HG02678 (cell line): ENCODE data around the gene LRRIQ1.

Experiments
- ATAC-seq: cut with Tn5 transposase; IDR thresholded peaks from one replicate; pipeline ENCODE4 v1.9.1; 2021; ENCODE audit warnings: mild to moderate bottlenecking, moderate library complexity; ENCODE audit not compliant: unreplicated experiment

Gene LRRIQ1

DNA sequence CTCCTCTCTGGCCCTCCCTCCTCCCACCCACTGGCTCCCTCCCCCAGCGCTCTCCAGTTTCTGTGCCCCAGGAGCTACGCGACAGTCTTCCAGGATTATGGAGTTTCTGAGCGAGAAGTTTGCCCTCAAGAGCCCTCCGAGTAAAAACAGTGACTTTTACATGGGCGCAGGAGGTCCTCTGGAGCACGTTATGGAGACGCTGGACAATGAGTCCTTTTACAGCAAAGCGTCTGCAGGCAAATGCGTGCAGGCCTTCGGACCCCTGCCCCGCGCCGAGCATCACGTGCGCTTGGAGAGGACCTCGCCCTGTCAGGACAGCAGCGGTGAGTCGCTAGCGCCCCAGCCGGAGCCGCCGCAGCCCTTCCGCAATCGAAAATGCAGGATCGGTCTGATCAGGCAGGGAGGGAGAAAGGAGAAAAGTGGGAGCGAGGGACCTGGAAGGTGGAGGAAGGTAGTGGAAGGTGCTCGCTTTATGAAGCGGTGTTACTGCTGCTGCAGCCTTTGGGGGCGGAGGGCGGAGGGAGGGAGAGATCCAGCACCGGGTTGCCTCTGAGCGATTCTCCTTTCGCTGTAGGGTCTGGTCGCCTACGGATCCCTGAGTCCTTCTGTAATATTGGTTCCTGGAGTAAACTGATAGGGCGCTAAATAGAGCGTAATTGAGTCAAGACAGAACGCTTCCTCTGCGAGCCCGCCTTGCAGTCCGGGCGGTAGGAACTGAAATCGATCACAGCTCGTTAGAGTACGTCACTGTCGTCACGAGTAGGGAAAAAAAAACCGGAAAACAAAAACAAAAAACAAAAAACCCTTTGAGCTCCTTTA, 244.2 kb downstream of the LRRIQ1 start, which contains the start of gene ALX1:
Gene ALX1 (plus strand): TSS at position 56 of the 819 bp plus-strand sequence. CDS start 42 bp downstream, at position 98.
- ATAC-seq = no peak

- ATAC-seq = no peak
These were observed 245.0 kb downstream of the LRRIQ1 start for GRCh38 chr12:85280984-85281630.

DNA sequence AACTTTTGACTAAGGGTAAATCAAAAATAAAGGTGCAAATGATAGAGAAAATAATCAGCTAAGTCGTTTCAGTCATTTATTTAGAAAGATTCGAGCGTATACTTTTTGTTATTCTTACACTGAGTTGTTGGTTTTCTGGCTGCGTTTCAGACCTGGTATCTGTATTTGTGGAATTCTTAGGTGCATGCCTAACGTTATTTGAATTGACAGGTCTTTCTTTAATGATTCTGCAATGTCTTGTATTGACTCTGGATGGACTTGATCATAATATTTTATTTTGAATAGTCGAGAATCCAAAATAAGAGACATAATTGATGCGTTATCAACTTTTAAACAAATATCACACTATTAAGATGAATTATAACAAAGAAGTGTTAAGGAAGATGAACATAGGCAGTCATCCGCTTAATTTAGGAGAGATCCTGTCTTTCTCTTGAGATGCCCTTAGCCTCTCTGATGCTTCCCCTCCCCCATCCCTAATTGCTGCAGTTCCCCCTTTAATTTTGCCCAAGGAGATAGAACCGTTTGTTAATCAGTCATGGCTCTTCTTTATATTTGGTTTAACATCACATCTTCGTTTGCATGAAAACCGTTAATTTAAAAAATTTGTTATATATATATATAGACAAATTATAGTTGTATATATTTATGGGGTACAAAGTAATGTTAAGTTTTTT, 245.6 kb downstream of the LRRIQ1 start:
- ATAC-seq = no peak

DNA sequence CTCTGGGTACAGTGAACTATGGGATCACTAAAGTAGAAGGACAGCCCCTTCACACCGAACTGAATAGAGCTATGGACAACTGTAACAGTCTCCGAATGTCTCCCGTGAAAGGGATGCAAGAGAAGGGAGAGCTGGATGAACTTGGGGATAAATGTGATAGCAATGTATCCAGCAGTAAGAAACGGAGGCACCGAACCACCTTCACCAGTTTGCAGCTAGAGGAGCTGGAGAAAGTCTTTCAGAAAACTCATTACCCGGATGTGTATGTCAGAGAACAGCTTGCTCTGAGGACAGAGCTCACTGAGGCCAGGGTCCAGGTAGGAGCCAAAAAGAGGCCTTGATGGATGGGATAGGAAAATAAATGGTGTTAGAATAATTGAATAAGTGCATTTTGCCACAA, 247.4 kb downstream of the LRRIQ1 start:
- ATAC-seq = no peak
